HG02943 (cell line): Measurements from ENCODE around the gene KMO.

ENCODE experiments used
- ATAC-seq: cut with Tn5 transposase; IDR thresholded peaks from one replicate; pipeline ENCODE4 v1.9.1; 2021; ENCODE audit warnings: mild to moderate bottlenecking, low read depth, moderate library complexity; ENCODE audit not compliant: unreplicated experiment

The KMO gene

DNA sequence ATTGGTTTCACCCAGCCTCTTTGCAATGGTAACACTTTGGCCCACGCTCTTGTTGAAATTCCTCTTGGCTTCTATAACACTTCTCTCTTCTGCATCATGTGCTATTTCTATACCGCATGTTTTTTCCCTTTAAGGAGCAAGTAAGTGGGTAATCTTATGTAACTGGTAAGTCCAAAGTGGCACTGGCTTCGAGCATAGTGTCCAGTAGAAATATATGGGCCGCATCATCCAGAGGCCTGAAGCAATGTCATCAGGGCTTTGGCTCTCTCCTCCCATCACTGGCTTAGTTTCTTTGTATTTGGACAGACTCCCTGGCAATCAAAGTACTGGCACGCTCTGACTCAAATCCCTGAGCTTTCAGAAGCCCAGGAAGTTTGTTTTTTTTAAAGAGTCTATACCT, 90.5 kb downstream of the KMO start:
- ATAC-seq, result no peak

DNA sequence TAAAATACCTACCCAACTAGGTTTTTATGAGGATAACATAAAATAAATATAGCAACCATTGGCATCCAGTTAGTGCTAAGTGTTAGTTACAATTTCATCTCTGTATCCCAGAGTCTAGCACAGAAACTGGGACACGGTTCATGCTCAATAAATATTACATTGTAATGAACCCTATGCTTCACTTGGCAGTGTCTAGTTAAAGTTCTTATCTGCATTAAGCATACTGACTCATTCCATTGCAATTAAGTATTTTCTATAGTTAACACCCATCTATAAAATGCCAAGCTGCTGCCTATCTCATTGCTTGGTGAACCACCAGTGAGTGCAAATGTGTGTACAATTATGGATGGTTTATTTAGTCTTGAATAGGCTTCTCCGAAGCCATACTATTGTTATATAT, 92.8 kb downstream of the KMO start:
- no peak for ATAC-seq

DNA sequence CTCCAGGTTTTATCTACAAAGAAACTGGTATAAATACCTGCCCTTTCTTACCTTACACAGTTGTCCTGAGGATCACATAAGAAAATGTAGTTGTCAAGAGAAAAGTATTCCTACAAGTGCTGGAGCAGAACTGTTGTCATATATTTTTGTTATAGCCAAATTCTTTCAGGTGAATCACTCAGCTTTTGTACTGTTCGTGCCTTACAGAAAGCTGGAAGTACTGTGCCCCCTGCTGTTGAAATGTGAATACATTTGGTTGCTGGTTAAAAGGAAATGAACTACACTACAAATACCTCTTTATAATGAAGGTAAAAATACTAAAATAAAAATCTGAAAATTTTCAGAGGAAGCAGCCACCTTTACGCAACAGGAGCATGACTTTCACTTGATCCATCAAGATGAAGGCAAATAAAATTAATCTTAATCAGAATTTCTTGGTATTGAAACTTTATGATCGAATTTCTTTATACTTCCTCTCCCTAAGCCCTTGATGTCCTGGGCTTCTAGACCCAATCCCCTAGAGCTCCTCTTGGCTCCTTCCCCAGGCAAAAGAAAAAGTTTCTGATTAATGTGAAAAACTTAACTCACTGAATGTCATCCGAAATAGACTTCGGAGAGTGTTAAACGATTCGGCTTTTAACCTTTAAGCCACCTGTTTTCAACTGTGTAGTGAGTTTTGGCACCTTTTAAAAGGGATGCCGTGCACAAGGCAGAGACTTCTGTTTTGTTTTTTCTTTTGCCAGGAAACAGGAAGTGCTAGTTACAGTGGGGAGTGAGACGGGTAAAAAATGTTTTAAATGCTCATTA, 95.5 kb downstream of the KMO start:
- ATAC-seq, result peak; percentile 79

DNA sequence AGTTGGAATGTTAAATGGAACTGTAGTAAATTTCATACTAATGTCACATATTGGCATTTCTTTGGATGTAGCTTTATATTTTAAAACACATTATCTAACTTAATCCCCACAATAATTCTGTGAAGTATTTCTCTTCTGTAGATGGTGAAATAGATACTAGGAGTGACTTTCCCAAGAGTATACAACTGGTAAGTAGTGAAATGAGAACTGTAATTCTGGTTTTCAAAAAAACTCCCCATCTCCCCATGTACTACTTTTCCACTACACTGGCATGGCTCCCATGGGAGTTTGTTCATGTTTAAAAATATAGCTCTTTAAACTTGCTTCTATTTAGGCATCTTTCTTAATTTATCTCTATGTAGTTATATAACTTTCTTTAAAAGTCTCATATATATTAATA, 97.8 kb downstream of the KMO start:
- ATAC-seq, result no peak

DNA sequence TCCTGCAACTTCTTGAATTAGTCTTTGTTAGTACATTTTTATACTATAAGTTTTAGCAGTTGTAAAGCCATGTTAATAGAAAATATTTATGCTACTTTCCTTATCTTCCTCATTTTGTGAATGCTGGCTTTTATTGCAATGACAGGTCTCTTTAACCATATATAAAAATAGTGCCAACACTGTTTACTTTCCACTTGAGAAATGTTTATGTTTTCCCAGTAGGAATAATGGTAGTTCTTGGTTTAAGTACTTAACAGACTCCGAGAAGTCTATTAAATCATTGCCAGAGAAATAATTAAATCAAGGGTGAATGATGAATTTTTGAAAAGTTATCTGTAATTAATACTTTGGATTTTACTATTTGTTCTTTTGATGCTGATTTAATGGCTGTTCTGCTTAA, 98.3 kb downstream of the KMO start:
- no peak for ATAC-seq

DNA sequence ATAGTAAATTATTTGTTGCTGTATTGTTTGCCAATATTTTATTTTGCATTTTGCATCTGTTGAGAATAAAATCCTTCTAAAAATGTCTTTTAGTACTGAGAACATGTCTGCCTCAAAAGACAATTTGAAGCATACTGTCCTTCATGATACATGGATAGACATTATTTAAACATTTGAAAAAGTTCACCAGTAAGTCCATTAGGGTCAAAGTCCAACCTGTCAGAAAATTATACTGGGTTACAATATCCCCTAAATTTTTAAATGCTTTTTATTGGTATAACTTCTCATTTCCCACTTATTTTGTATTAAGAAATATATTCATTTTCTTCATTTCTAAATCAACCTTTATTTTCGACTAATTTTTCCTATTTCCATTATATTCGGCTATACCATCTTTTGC, 98.7 kb downstream of the KMO start:
- ATAC-seq, result no peak

DNA sequence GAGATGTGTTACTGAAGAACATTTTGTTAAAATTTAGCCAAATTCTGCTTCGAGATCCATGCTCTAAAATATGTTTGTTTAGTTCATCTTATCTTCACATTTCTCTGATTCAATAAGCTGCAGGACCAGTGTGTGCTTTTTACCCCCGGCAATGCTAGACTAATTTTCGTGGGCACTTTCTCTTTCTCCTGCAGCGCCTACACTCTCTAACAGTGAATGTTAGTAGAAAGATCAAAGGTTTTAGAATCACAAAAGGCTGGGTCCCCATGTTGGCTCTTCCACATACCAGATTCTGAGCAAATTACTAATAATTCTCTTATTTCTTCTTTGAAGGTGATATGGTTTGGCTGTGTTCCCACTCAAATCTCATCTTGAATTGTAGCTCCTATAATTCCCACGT, 99.5 kb downstream of the KMO start:
- no peak for ATAC-seq

DNA sequence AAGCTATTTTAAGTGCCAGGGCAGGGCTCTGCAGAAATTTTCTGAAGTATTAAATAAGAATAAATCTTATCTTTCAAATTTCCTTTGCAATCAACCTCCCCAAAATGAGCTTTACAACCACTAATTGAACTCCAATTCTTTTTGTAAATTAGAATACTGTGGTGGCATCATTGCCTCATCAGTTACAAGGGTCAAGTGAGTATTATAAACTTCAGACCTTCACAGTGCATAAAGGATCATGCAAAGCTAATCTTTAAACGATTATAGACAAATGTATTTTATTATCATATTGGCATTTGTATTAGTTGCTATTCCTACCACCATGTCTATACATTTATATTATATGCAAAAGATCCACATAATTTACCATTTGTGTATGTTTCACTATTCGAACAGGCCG, 100.8 kb downstream of the KMO start:
- no peak for ATAC-seq

DNA sequence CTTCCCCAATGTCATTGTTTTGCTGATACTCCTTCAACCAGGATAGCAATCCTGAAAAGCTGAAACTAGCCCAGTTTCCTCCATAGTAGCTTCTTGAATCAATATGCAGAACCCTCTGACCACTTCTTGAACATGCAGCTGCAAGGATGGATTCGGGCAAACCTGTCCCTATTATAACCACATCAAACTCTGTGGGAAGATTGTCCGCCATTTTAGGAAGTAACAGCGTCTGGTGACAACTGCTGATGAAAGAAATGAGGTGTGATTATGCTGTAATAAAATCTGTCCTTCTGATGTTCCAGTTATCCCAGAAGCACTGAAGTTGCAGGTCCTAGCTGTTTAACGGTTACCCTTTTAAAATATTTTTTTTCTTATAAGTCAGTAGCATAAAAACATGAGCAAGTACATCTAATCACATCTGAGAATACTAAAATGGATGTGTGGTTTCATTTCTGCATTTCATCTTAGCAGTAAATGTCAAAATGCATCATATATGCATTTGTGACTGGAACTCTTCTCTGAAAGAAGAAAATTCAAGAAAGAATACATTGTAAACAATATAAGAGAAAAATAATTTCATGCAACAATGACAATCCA, 103.5 kb downstream of the KMO start:
- no peak for ATAC-seq

DNA sequence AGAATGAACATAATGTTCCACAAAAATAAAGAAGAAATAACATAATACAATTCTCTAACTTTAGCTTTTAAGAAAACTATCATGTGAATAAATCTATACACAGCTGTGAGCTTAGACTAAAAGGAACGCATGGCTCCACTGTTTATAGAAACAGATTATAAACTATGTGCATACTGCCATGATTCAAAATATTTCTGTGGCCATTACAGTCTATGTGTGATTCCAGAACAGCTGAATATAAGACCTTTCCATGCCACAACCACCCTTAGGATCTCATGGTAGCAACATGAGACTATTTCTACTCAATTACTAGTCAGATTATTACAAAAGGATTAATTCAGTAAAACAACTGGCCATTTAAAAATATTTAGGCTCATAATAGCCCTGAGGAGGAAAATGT, 104.1 kb downstream of the KMO start:
- no peak for ATAC-seq

DNA sequence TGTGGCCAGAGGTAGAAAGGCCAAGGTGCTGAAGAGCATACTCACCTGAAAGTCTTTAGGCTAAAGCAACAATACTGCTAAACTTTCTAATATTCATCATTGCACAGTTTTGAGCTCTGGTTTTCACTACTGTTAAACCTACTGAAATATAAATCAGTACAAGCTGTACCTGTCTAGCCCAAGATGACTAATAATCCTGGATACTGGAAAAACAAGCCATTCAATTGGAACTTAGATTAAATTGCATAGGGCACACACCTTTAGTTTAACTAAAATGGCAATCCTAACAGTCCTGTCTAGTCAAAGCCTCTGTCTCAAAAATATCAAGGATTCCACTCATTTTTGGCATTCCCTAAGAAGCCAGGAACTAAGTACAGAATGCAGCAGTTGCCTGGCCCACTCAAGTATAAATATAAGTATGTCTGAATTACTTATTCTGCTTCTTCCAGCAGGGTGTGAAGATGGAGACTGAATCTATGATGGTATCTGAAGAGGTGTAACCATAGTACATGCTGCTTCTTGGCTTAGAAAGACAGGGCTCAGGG, 104.9 kb downstream of the KMO start:
- no peak for ATAC-seq

DNA sequence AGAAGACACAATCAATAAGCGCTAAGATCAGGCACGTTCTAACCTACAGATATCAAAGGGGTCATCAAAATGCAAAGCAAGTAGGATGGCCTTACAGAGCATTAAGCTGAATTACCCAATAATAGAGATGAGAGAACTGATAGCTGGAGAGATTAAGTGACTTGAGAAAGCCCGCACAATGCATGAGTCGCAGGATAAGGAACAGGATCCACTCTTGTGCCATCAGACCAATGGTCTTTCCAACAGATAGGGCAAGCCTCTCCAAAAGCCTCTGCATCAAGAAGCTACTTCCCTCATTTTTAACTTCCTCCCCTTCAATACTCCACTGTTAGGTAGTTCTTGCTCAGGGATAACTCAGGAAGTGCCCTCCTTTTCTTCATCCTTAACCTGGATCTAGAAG, 105.4 kb downstream of the KMO start:
- no peak for ATAC-seq

DNA sequence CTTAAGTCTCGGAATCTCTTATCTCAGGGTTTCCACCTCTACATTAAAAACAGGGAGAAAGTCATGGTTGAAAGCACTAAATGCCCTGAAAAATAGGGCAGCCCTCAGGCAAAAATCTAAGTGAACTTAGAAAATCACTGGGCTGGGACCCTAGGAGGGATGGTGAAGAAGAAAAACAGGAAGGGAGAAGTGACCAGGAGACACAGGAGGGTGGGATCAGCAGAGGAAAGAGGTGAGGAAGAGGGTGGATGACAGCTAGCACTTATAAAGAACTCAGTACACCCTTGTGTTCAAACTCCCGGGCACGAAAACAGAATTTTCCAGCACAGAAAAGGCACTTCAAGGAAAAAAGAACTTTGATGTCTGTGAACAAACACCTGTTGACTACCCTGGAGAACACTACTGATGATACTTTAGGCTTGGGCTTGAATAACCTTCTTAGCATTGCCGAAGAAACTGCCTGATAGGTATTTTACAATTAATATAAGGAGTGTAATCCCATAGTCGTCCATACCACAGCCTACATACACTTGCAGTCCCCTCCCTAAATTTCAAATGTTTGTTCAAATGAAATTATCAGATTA, 106.0 kb downstream of the KMO start:
- ATAC-seq, result no peak

DNA sequence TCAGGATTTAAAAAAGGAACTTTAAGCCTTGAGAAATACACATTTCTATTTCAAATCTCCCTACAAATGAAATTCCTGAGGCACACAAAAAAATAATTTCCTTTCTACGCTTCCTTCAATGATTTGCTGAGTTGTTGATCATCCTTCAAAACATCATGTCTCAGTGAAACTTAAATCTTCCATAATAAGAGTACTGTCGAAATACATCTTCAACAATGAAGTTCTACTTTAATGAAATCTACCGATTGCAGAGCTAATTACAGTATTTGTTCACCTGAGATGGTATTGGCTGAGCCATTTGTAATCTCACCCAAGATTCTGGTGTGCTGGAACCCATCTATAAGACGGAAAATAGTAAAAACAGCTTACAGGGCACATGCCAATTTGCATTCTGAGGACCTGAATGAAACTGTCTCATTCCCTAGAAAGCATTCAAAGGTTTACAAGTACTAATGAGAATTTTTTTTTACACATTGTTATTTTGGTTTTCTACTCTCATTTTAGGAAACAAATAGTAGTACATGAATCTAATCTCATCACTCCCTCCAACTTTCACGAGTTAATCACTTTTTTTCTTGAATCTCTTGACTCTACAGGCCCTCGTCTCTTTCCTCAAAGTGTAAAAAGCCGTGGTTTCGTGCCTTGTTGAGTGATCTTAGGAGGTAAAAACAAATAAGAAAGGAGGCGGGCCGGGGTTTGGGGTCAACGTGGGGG, 106.9 kb downstream of the KMO start:
- no peak for ATAC-seq

DNA sequence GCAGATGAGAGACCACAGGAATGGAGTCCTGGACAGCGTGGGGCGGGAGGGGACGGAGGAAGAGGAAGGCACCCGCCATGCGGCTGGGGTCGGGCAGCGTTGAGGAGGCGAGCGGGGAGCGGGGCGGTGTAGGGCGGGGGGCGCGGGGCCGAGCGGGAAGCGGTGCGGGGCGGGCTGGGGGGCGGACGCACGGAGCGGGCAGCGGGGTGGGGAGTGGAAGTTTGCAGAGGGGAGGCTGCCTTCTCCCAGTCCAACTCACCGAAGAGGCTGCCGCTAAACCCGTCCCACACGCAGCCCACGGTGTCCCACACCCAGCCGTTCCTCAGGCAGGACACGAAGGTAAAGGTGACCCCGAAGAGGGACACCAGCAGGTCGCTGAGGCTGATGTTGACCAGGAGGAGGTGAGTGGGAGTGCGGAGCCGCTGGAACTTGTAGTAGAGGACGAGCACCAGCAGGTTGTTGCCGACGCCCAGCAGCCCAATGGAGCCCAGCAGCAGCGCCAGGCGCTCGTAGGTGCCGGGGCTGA, 107.5 kb downstream of the KMO start:
- peak; percentile 56 for ATAC-seq

DNA sequence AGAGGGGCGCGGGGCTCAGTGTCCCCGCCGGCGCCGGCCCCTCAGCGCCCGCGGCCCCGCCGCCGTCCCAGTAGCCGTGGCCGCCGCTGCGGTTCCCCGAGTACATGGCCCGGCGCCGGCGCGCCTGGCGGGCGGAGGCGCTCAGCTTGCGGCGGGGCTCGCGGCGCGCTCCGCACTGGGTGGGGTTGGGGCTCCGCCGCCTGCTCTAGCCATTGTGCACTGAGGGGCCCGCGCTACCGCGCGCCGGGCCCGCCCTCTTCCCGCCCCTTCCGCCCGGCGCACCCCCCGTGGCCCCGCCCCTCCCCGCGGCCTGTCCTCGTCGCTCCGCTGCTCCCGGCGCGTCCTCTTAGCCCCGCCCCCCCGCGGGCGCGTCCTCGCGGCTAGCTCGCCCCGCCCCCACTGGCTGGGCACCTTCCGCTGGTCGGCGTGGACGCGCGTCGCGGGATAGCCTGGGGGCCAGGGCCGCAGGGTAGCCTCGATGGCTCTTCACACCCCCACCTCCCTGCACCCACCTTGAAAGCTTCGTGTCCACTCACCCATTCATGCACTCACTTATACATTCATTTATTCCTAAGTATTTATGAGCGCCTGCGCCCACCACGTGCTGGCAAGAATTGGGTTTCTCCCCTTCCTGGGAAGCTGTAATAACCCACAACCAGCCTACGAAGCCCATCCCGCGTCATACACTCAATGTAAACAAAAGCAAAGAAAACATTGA, 108.1 kb downstream of the KMO start, which contains the start of the genes CHML and OPN3:
Gene CHML, minus strand, starts transcription at position 221 of the 718 bp plus-strand sequence. CDS start 4,603 bp downstream, outside the sequence.
Gene OPN3, minus strand, starts transcription at position 221 of the 718 bp plus-strand sequence. Its CDS starts 115 bp downstream, at position 106.
- ATAC-seq, result peak; percentile 86

DNA sequence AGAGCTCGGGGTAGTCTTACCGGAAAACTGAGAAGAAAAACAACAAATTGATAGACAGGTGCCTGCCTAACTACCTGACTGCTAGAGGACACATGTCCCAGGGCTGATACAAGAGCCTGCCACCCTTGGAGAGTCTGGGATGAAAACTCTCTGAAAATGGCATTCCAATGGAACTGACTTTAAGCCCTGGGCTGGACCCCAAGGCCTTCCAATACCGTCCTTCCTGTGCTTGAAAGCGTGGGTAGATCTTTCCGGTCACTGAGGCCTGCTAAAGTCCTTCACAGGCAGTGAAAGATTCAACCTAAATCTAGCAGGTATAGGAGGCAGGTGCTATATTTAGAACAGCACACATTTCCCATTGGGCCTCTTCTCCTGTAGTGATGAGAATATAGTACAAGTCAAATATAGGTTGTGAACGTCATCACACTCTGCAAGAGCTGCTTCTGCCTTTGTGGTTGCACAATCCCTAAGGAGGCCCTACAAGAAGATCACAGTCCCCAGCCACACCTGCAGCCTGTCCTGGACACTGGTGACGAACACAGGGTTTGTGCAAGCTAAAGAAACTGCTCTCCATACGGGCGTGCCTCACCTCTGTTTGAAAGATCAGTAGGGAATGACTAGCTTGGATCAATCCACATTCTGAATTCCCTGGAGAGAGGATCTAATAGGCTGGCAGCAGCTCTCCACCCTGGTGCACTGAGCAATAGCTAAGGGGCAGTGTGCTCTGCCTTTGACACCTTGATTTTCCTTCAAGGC, 108.9 kb downstream of the KMO start:
- ATAC-seq, result no peak

DNA sequence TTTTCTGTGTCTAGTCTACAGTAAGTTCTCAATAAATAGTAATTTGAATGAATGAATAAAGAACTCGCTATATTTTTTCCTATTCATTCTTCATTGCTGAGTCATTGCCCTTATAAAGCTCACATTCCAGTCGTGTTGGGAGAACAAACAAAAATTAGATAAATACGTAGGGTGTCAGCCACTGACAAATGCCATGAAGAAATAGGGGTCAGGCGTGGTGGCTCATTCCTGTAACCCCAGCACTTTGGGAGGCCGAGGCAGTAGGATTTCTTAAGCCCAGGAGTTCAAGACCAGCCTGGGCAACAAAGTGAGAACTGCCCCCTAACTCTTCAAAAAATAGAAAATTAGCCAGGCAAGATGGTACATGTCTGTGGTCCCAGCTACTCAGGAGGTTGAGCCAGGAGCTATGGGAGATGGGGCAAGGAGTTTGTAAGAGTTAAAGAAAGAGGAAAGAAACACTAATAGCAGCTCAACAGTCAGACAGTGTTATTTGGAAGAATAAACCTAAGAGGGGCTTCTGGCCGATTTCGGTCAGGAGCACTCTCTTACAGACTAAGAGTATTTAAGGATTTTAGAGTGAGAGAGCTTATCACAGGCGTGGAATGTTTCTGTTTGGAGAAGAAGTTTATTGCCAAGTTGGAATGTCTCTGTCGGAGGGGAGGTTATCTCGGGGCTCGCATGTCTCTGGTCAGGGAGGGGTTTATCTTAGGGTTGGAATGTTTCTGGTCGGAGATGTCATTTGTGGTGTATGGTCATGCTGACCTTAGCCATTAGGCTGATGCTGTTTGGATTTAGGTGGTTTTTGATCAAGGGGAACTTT, 109.8 kb downstream of the KMO start:
- ATAC-seq, result no peak
